Subcutaneous abdominal adipose tissue (tissue), 5 donors: Measurements from ENCODE around the gene MAZ.
"Not testable (repeated sequence)": the region's sequence is repeated elsewhere in the genome, so short reads cannot be mapped to it uniquely, and the experiment has no call there.

ENCODE experiments used
- H3K27ac ChIP-seq: one replicate; pipeline ENCODE4 v1.7.0; 2013; ENCODE audit warnings: low read depth, mild to moderate bottlenecking, inconsistent platforms, low read length, moderate library complexity
- H3K27me3 ChIP-seq, 5 donors: one replicate each; pipeline ENCODE4 v1.7.0; 2013; ENCODE audit warnings: low read length in 5 of 5, inconsistent platforms in 1 of 5; ENCODE audit not compliant: control insufficient read depth in 5 of 5, insufficient read depth in 4 of 5
- H3K36me3 ChIP-seq, 5 donors: one replicate each; pipeline ENCODE4 v1.7.0; 2013; ENCODE audit warnings: low read length in 5 of 5; ENCODE audit not compliant: control insufficient read depth in 5 of 5, insufficient read depth in 5 of 5
- H3K4me1 ChIP-seq, 5 donors: one replicate each; pipeline ENCODE4 v1.7.0; 2013; ENCODE audit warnings: low read length in 5 of 5, mild to moderate bottlenecking in 3 of 5, moderate library complexity in 1 of 5; ENCODE audit not compliant: control insufficient read depth in 5 of 5, insufficient read depth in 5 of 5
- H3K4me3 ChIP-seq, 5 donors: one replicate each; pipeline ENCODE4 v1.7.0; 2013; ENCODE audit warnings: low read length in 5 of 5, low read depth in 1 of 5
- H3K9ac ChIP-seq, 5 donors: one replicate each; pipeline ENCODE4 v1.7.0; 2013; ENCODE audit warnings: low read length in 5 of 5, mild to moderate bottlenecking in 4 of 5, moderate library complexity in 3 of 5
- H3K9me3 ChIP-seq, 5 donors: one replicate each; pipeline ENCODE4 v1.7.0; 2013; ENCODE audit warnings: low read length in 5 of 5; ENCODE audit not compliant: control insufficient read depth in 5 of 5
- donor health status: healthy.
- donor health status: healthy.
- donor health status: healthy.
- donor health status: healthy.
- donor health status: healthy.

Gene MAZ

GRCh38 chr16:29784157-29784556 is 22.2 kb upstream of the MAZ start:
- Histone ChIP-seq H3K36me3 (no peaks in the 10 kb centered on the region), H3K9ac (no peak overlapping the region), H3K4me3 (no peak overlapping the region), H3K27ac (no peak overlapping the region), H3K4me1 (peaks cover 0 to 11% (median 10%) of the 10 kb centered on the region in 5 donors), H3K27me3 (peaks cover 0 to 2% (median 0%) of the 10 kb centered on the region in 5 donors), H3K9me3 (no peaks in the 10 kb centered on the region)

GRCh38 chr16:29784901-29785500 is 21.3 kb upstream of the MAZ start:
- H3K27ac ChIP-seq, result no peak overlapping the region

GRCh38 chr16:29787155-29787554 is 19.2 kb upstream of the MAZ start:
- not testable (repeated sequence) for H3K9me3 ChIP-seq, H3K27ac ChIP-seq, H3K9ac ChIP-seq, H3K4me3 ChIP-seq, H3K36me3 ChIP-seq, H3K27me3 ChIP-seq
- H3K4me1 ChIP-seq, result peaks cover 0 to 33% (median 31%) of the 10 kb centered on the region in 5 donors

More at GRCh38 chr16:29784901-29785500, 21.3 kb upstream of the MAZ start:
- no peaks in the 10 kb centered on the region for H3K27me3 ChIP-seq
- H3K4me1 ChIP-seq, result peaks cover 0 to 17% (median 16%) of the 10 kb centered on the region in 5 donors
- H3K4me3 ChIP-seq, result peak overlapping the region; percentile 26 to 63 (median 51)
- H3K36me3 ChIP-seq, result no peaks in the 10 kb centered on the region
- H3K9ac ChIP-seq, result peak overlapping the region in 3 of 5 donors; percentile 28 to 64 (median 35)
- no peaks in the 10 kb centered on the region for H3K9me3 ChIP-seq

GRCh38 chr16:29789775-29790182 is 16.6 kb upstream of the MAZ start:
- no peaks in the 10 kb centered on the region for H3K9me3 ChIP-seq
- H3K4me3 ChIP-seq, result peak overlapping the region; percentile 72 to 98 (median 85)
- H3K36me3 ChIP-seq, result no peaks in the 10 kb centered on the region
- H3K27me3 ChIP-seq, result no peaks in the 10 kb centered on the region
- peaks cover 0 to 32% (median 30%) of the 10 kb centered on the region in 5 donors for H3K4me1 ChIP-seq
- H3K27ac ChIP-seq, result peak overlapping the region; percentile 72
- peak overlapping the region; percentile 52 to 93 (median 75) for H3K9ac ChIP-seq

- Histone ChIP-seq H3K36me3 (no peaks in the 10 kb centered on the region), H3K4me1 (peaks cover 0 to 26% (median 24%) of the 10 kb centered on the region in 5 donors), H3K9me3 (no peaks in the 10 kb centered on the region), H3K27ac (peak within 1 kb of the TSS; percentile 72), H3K4me3 (peak within 1 kb of the TSS; percentile 85 to 98 (median 92)), H3K27me3 (no peaks in the 10 kb centered on the region), H3K9ac (peak within 1 kb of the TSS; percentile 52 to 93 (median 75))
Measured at GRCh38 chr16:29790183-29790948, 16.0 kb upstream of the MAZ start, which contains the start of gene KIF22. Gene KIF22, plus strand, starts transcription at chr16:29790751. Its CDS starts 9 bp downstream, at chr16:29790760.

GRCh38 chr16:29790949-29791844 is 15.1 kb upstream of the MAZ start:
- Histone ChIP-seq H3K9me3 (no peaks in the 10 kb centered on the region), H3K36me3 (no peaks in the 10 kb centered on the region), H3K9ac (peak overlapping the region in 4 of 5 donors; percentile 62 to 88 (median 71)), H3K27me3 (no peaks in the 10 kb centered on the region), H3K4me1 (peaks cover 0 to 22% (median 21%) of the 10 kb centered on the region in 5 donors), H3K4me3 (peak overlapping the region; percentile 85 to 98 (median 92)), H3K27ac (no peak overlapping the region)

- H3K9ac ChIP-seq, result peak overlapping the region in 1 of 5 donors; percentile 62
- peaks cover 0 to 22% (median 21%) of the 10 kb centered on the region in 5 donors for H3K4me1 ChIP-seq
- no peak overlapping the region for H3K27ac ChIP-seq
- no peaks in the 10 kb centered on the region for H3K9me3 ChIP-seq
- H3K36me3 ChIP-seq, result peaks cover 0 to 7% (median 4%) of the 10 kb centered on the region in 5 donors
- peak overlapping the region in 1 of 5 donors; percentile 13 for H3K4me3 ChIP-seq
- H3K27me3 ChIP-seq, result no peaks in the 10 kb centered on the region
Measured at GRCh38 chr16:29791845-29792807, 14.2 kb upstream of the MAZ start.

GRCh38 chr16:29793153-29793552 is 13.2 kb upstream of the MAZ start:
- H3K27me3 ChIP-seq, H3K27ac ChIP-seq, H3K9me3 ChIP-seq, H3K9ac ChIP-seq, H3K4me3 ChIP-seq: not testable (repeated sequence)
- Histone ChIP-seq H3K4me1 (peaks cover 0 to 22% (median 21%) of the 10 kb centered on the region in 5 donors), H3K36me3 (peaks cover 3 to 16% (median 13%) of the 10 kb centered on the region in 5 donors)

- no peaks in the 10 kb centered on the region for H3K27me3 ChIP-seq
- H3K36me3 ChIP-seq, result peaks cover 3 to 27% (median 24%) of the 10 kb centered on the region in 5 donors
- H3K27ac ChIP-seq, result no peak overlapping the region
- no peak overlapping the region for H3K9ac ChIP-seq
- no peaks in the 10 kb centered on the region for H3K9me3 ChIP-seq
- H3K4me1 ChIP-seq, result peaks cover 0 to 22% (median 21%) of the 10 kb centered on the region in 5 donors
- H3K4me3 ChIP-seq, result no peak overlapping the region
Measured at GRCh38 chr16:29794231-29794710, 12.1 kb upstream of the MAZ start.
